ENCODE results near the gene MTRF1L.

- TF ChIP-seq CTCF (conservative IDR thresholded peaks at IDR 0.05 in 1 of 2, IDR thresholded peaks at IDR 0.05 in 1 of 2; ENCODE audit: low read depth in 1 of 2, low read length in 2 of 2) (peak; percentile 4 to 27), EZH2 (IDR thresholded peaks at IDR 0.05; ENCODE audit: low read length, missing control alignments) (no peak)
These were observed 29.9 kb upstream of the MTRF1L start for GRCh38 chr6:153032255-153032882.
